ENCODE results near the gene KLF7.

The KLF7 gene

GRCh38 chr2:207087046-207087902, 78.5 kb downstream of the KLF7 start:
- TF ChIP-seq CTCF (IDR thresholded peaks at IDR 0.05; ENCODE audit: low read depth, low read length, missing control alignments): no peak
- no peak overlapping the region for H3K4me3 ChIP-seq (replicated peaks; ENCODE audit: low read depth, low read length)
- no peak for DNase-seq (ENCODE audit: extremely low read depth, low read depth)

- no peak for DNase-seq (ENCODE audit: extremely low read depth, low read depth)
- TF ChIP-seq CTCF (IDR thresholded peaks at IDR 0.05; ENCODE audit: low read depth, low read length, missing control alignments): no peak
- no peak overlapping the region for H3K4me3 ChIP-seq (replicated peaks; ENCODE audit: low read depth, low read length)
Measured at GRCh38 chr2:207086136-207086535, 79.6 kb downstream of the KLF7 start.

GRCh38 chr2:207085110-207085509, 80.6 kb downstream of the KLF7 start:
- no peak overlapping the region for H3K4me3 ChIP-seq (replicated peaks; ENCODE audit: low read depth, low read length)
- DNase-seq (ENCODE audit: extremely low read depth, low read depth): no peak
- TF ChIP-seq CTCF (IDR thresholded peaks at IDR 0.05; ENCODE audit: low read depth, low read length, missing control alignments): no peak

- DNase-seq (ENCODE audit: extremely low read depth, low read depth): no peak
- TF ChIP-seq CTCF (IDR thresholded peaks at IDR 0.05; ENCODE audit: low read depth, low read length, missing control alignments): no peak
- H3K4me3 ChIP-seq (replicated peaks; ENCODE audit: low read depth, low read length): no peak overlapping the region
Measured at GRCh38 chr2:207083361-207084110, 82.2 kb downstream of the KLF7 start.

- TF ChIP-seq CTCF (IDR thresholded peaks at IDR 0.05; ENCODE audit: low read depth, low read length, missing control alignments): no peak
- DNase-seq (ENCODE audit: extremely low read depth, low read depth): no peak
- no peak overlapping the region for H3K4me3 ChIP-seq (replicated peaks; ENCODE audit: low read depth, low read length)
Measured at GRCh38 chr2:207082619-207083018, 83.1 kb downstream of the KLF7 start.

GRCh38 chr2:207078186-207078798, 87.5 kb downstream of the KLF7 start:
- no peak for DNase-seq (ENCODE audit: extremely low read depth, low read depth)
- TF ChIP-seq CTCF (IDR thresholded peaks at IDR 0.05; ENCODE audit: low read depth, low read length, missing control alignments): no peak
- no peak overlapping the region for H3K4me3 ChIP-seq (replicated peaks; ENCODE audit: low read depth, low read length)
